ENCODE data around the gene LRP5. TPM values are rescaled to one million over a fixed set of nuclear protein-coding genes. Genes with fewer than 3 reads are reported as not detected.

The LRP5 gene
- total RNA-seq, 1 experiment from 2014 or later, result 67.0 TPM

GRCh38 chr11:68300076-68300830 is 12.1 kb upstream of the LRP5 start:
- Histone ChIP-seq H3K27ac (ENCODE audit: low read depth, low read length, poor library complexity, severe bottlenecking) (no peak overlapping the region), H3K27me3 (replicated peaks; ENCODE audit: insufficient read depth, low read depth, low read length, poor library complexity) (no peaks in the 10 kb centered on the region), H3K4me1 (ENCODE audit: insufficient read depth, low read length, poor library complexity, severe bottlenecking) (peaks cover 6% of the 10 kb centered on the region), H3K9me3 (ENCODE audit: low read depth, low read length, poor library complexity, severe bottlenecking) (no peaks in the 10 kb centered on the region), H3K4me3 (ENCODE audit: low read depth, low read length, poor library complexity, severe bottlenecking) (no peak overlapping the region), H3K36me3 (ENCODE audit: insufficient read depth, low read length, poor library complexity, severe bottlenecking) (no peaks in the 10 kb centered on the region)
- TF ChIP-seq CTCF (conservative IDR thresholded peaks at IDR 0.05; ENCODE audit: low read depth, low read length), result no peak
- TF ChIP-seq EZH2 (IDR thresholded peaks at IDR 0.05; ENCODE audit: borderline replicate concordance, low read depth, low read length, poor library complexity, severe bottlenecking), result no peak
- intact Hi-C loops (cut with micrococcal nuclease; ENCODE audit: unreplicated experiment), result no loop called here
- CTCF ChIA-PET, result interaction anchor here (0.6 kb wide), 2 partner anchors 155 to 224 kb away, joined by 6 to 8 read pairs; no protein-coding TSS in a partner anchor
- DNase-seq (ENCODE audit: low spot score), result no peak
- POLR2A ChIA-PET (ENCODE audit: low non-redundant PET), result no interaction called here
- no TSS peak for BruUV-seq (replicated peaks)

GRCh38 chr11:68302256-68302655 is 10.1 kb upstream of the LRP5 start:
- no peak overlapping the region for H3K27ac ChIP-seq (ENCODE audit: low read depth, low read length, poor library complexity, severe bottlenecking)
- peaks cover 6% of the 10 kb centered on the region for H3K4me1 ChIP-seq (ENCODE audit: insufficient read depth, low read length, poor library complexity, severe bottlenecking)
- intact Hi-C loops (cut with micrococcal nuclease; ENCODE audit: unreplicated experiment), result no loop called here
- no peak overlapping the region for H3K4me3 ChIP-seq (ENCODE audit: low read depth, low read length, poor library complexity, severe bottlenecking)
- no TSS peak for BruUV-seq (replicated peaks)
- ChIA-PET POLR2A (ENCODE audit: low non-redundant PET) (no interaction called here), CTCF (interaction anchor here (0.6 kb wide), 1 partner anchor 70 kb away, joined by 3 read pairs; no protein-coding TSS in a partner anchor)
- H3K27me3 ChIP-seq (replicated peaks; ENCODE audit: insufficient read depth, low read depth, low read length, poor library complexity), result no peaks in the 10 kb centered on the region
- H3K36me3 ChIP-seq (ENCODE audit: insufficient read depth, low read length, poor library complexity, severe bottlenecking), result no peaks in the 10 kb centered on the region
- no peak for DNase-seq (ENCODE audit: low spot score)
- TF ChIP-seq CTCF (conservative IDR thresholded peaks at IDR 0.05; ENCODE audit: low read depth, low read length) (no peak), EZH2 (IDR thresholded peaks at IDR 0.05; ENCODE audit: borderline replicate concordance, low read depth, low read length, poor library complexity, severe bottlenecking) (no peak)
- H3K9me3 ChIP-seq (ENCODE audit: low read depth, low read length, poor library complexity, severe bottlenecking), result no peaks in the 10 kb centered on the region

- Histone ChIP-seq H3K27ac (ENCODE audit: low read depth, low read length, poor library complexity, severe bottlenecking) (no peak overlapping the region), H3K4me1 (ENCODE audit: insufficient read depth, low read length, poor library complexity, severe bottlenecking) (peaks cover 6% of the 10 kb centered on the region), H3K4me3 (ENCODE audit: low read depth, low read length, poor library complexity, severe bottlenecking) (no peak overlapping the region), H3K9me3 (ENCODE audit: low read depth, low read length, poor library complexity, severe bottlenecking) (no peaks in the 10 kb centered on the region), H3K36me3 (ENCODE audit: insufficient read depth, low read length, poor library complexity, severe bottlenecking) (no peaks in the 10 kb centered on the region), H3K27me3 (replicated peaks; ENCODE audit: insufficient read depth, low read depth, low read length, poor library complexity) (no peaks in the 10 kb centered on the region)
- DNase-seq (ENCODE audit: low spot score), result no peak
- intact Hi-C loops (cut with micrococcal nuclease; ENCODE audit: unreplicated experiment), result no loop called here
- BruUV-seq (replicated peaks), result no TSS peak
- TF ChIP-seq CTCF (conservative IDR thresholded peaks at IDR 0.05; ENCODE audit: low read depth, low read length), result no peak
- TF ChIP-seq EZH2 (IDR thresholded peaks at IDR 0.05; ENCODE audit: borderline replicate concordance, low read depth, low read length, poor library complexity, severe bottlenecking), result no peak
- POLR2A ChIA-PET (ENCODE audit: low non-redundant PET), result no interaction called here
- CTCF ChIA-PET, result interaction anchor here (0.6 kb wide), 1 partner anchor 70 kb away, joined by 3 read pairs; no protein-coding TSS in a partner anchor
Measured at GRCh38 chr11:68302670-68303069, 9.7 kb upstream of the LRP5 start.
